Natural killer cell (primary cell): ENCODE measurements around the gene TNFSF13B. TPM values are rescaled to one million over a fixed set of nuclear protein-coding genes. Genes with fewer than 3 reads are reported as not detected.

Experiments used
- total RNA-seq, 4 donors: library from RNA; stranded (reverse); fragments of 120-200 nt in 1 of 4; gene quantifications; one replicate each; pipeline versions ENCODE4 v1.2.3 to v1.2.4, GENCODE V29; 2013 to 2022

TNFSF13B gene
- total RNA-seq, 3 donors from 2014 or later (not counting 1 experiment from before 2014, with no cell fraction given), result 4.0 to 9.5 (median 6.3) TPM

Other genes starting within 250 kb of the TNFSF13B start
- gene LIG4, start 54.2 kb upstream of the TNFSF13B start, total RNA-seq, result 1 to 10 TPM; 7.7 to 8.5 (median 7.9) TPM
- gene ABHD13, start 51.3 kb upstream of the TNFSF13B start, total RNA-seq, result 10 to 100 TPM; 12.3 to 14.7 (median 12.9) TPM